RWPE2 (cell line): ENCODE results near the gene LDB2.

ENCODE experiments used
- ATAC-seq: fragments of 200-7000 bp; cut with Tn5 transposase; 3 replicates; pipeline ENCODE4 v1.9.1; 2021; ENCODE audit warnings: low read depth
- DNase-seq: peaks from one replicate; pipeline ENCODE4 v3.0.0-alpha.2; 2020; ENCODE audit warnings: low spot score
- H3K27ac ChIP-seq: fragments of 450-650 bp; 2 replicates; pipeline ENCODE4 v1.5.1; 2017; ENCODE audit warnings: mild to moderate bottlenecking; ENCODE audit not compliant: poor library complexity, severe bottlenecking
- H3K27me3 ChIP-seq: fragments of 250-450 bp; sonication (Bioruptor Pico); 2 replicates; pipeline ENCODE4 v1.5.1; 2021; ENCODE audit warnings: mild to moderate bottlenecking, moderate library complexity; ENCODE audit not compliant: insufficient read depth, poor library complexity, severe bottlenecking
- H3K36me3 ChIP-seq: fragments of 250-450 bp; sonication (Bioruptor Pico); 2 replicates; pipeline ENCODE4 v1.5.1; 2020; ENCODE audit warnings: low read depth, mild to moderate bottlenecking, moderate library complexity
- H3K4me1 ChIP-seq: fragments of 250-450 bp; sonication (Bioruptor Pico); 2 replicates; pipeline ENCODE4 v1.5.1; 2021; ENCODE audit warnings: mild to moderate bottlenecking, moderate library complexity; ENCODE audit not compliant: insufficient read depth, poor library complexity, severe bottlenecking
- H3K4me3 ChIP-seq: fragments of 250-450 bp; sonication (Bioruptor Pico); 2 replicates; pipeline ENCODE4 v1.5.1; 2021; ENCODE audit warnings: mild to moderate bottlenecking, moderate library complexity; ENCODE audit not compliant: severe bottlenecking
- H3K9me3 ChIP-seq: fragments of 250-450 bp; sonication (Bioruptor Pico); 2 replicates; pipeline ENCODE4 v1.5.1; 2021; ENCODE audit warnings: mild to moderate bottlenecking, moderate library complexity; ENCODE audit not compliant: severe bottlenecking
- TF ChIP-seq, protein P1 (sequence below): fragments of 450-650 bp; IDR thresholded peaks from one replicate; pipeline ENCODE4 v1.5.1; 2017; ENCODE audit warnings: mild to moderate bottlenecking, moderate library complexity; ENCODE audit not compliant: poor library complexity, severe bottlenecking

Gene LDB2

DNA sequence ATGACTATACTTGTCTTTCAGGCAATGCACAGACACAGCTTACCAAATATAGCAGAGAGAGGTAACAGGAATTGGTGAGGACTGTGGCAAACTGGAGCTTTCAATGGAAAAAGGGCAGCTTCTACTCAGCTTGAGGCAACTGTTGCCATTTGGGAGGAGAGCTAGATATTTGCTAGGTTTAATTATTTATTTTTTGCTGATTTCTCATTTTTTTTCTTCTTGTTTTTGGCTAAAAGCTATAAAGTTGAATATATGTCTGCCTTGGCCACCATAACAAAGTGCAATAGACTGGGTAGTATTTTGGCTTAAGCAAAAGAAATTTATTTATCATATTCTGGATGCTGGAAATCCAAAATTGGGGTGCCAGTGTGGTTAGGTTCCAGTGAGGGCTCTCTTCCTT is 93.9 kb downstream of the LDB2 start:
- ATAC-seq (no peak), DNase-seq (no peak)
- TF ChIP-seq, protein P1, sequence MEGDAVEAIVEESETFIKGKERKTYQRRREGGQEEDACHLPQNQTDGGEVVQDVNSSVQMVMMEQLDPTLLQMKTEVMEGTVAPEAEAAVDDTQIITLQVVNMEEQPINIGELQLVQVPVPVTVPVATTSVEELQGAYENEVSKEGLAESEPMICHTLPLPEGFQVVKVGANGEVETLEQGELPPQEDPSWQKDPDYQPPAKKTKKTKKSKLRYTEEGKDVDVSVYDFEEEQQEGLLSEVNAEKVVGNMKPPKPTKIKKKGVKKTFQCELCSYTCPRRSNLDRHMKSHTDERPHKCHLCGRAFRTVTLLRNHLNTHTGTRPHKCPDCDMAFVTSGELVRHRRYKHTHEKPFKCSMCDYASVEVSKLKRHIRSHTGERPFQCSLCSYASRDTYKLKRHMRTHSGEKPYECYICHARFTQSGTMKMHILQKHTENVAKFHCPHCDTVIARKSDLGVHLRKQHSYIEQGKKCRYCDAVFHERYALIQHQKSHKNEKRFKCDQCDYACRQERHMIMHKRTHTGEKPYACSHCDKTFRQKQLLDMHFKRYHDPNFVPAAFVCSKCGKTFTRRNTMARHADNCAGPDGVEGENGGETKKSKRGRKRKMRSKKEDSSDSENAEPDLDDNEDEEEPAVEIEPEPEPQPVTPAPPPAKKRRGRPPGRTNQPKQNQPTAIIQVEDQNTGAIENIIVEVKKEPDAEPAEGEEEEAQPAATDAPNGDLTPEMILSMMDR = no peak
- H3K27me3 ChIP-seq = no peaks in the 10 kb centered on the region
- no peak overlapping the region for H3K4me3 ChIP-seq
- no peaks in the 10 kb centered on the region for H3K4me1 ChIP-seq
- H3K9me3 ChIP-seq = no peaks in the 10 kb centered on the region
- H3K27ac ChIP-seq = no peak overlapping the region
- H3K36me3 ChIP-seq = no peaks in the 10 kb centered on the region

DNA sequence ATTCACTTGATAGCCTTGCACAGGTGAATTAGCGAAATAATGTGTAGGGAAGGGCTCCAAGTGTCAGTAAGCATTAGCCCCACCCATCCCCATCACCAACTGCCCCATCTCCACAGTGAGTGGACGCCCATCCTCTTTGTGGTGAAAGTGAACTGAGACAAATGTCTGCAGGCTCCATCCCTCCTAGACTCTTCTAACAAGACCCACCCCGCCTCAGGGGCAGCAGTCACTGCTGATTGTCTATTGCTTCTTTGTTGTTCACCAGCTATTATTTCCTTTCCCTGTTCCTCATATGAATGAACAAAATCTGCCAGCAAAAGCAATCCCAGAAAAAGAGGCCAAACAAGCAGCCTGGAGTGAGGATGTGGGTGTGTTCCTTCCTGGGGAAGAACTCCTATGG is 96.4 kb downstream of the LDB2 start:
- H3K4me3 ChIP-seq = no peak overlapping the region

DNA sequence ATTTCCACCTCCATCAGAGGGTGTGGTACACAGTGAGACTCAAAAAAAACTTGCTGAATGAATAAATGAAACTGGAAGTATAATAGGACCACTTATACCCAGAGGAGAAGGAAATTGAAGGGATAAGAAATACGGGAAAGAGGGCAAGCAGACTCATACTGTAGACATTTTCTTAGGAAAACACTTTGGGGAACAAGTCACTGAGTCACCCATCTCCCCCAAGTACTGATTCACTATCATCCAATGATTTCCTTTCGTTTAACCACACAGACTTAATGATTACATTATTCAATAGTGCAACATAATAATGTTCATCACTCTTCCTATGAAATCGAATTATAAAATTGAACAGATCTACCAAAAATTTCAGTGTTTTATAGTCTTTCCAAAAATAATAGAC is 97.1 kb downstream of the LDB2 start:
- H3K27ac ChIP-seq = no peak overlapping the region
- no peaks in the 10 kb centered on the region for H3K36me3 ChIP-seq
- DNase-seq (no peak), ATAC-seq (no peak)
- H3K4me3 ChIP-seq = no peak overlapping the region
- H3K9me3 ChIP-seq = no peaks in the 10 kb centered on the region
- H3K27me3 ChIP-seq = no peaks in the 10 kb centered on the region
- no peaks in the 10 kb centered on the region for H3K4me1 ChIP-seq
- TF ChIP-seq, protein P1 = no peak

More for the DNA sequence above, 96.4 kb downstream of the LDB2 start:
- no peaks in the 10 kb centered on the region for H3K9me3 ChIP-seq
- no peaks in the 10 kb centered on the region for H3K27me3 ChIP-seq
- H3K4me1 ChIP-seq = no peaks in the 10 kb centered on the region
- no peak overlapping the region for H3K27ac ChIP-seq
- no peak for ATAC-seq
- DNase-seq = no peak
- TF ChIP-seq, protein P1 = no peak
- no peaks in the 10 kb centered on the region for H3K36me3 ChIP-seq

DNA sequence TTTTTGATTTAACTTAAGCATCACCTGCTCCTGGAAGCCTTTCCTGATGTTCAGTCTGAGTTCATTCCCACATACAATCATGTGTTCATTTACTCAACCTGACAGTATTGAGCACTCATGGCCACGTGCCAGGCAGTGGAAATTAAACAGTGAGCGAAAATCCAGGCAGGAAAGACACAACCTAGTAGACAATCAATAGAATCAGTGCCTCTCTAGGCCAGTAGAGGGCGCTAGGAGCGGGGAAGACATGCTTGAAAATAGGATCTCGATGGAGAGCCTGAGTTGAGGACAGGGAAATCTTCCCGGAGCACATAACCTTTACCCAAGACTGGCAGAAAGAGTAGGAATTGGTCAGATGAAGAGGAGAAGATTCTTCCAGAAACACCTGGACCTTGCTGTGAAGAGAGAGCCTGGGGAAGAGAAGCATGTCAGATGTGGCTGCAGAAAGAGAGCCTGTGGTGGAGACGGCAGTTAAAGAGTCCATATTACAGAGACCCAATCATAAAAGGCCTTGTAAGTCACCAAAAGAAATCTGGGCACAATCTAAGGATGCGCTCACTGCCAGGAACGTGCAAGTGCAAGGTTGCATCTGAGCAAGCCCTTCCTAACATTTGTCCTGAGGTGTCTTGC is 103.5 kb downstream of the LDB2 start:
- ATAC-seq = no peak
- Histone ChIP-seq H3K4me3 (no peak overlapping the region), H3K27ac (no peak overlapping the region), H3K9me3 (no peaks in the 10 kb centered on the region), H3K27me3 (no peaks in the 10 kb centered on the region), H3K4me1 (peaks cover 3% of the 10 kb centered on the region), H3K36me3 (no peaks in the 10 kb centered on the region)
- DNase-seq = no peak
- TF ChIP-seq, protein P1 = peak; percentile 50

DNA sequence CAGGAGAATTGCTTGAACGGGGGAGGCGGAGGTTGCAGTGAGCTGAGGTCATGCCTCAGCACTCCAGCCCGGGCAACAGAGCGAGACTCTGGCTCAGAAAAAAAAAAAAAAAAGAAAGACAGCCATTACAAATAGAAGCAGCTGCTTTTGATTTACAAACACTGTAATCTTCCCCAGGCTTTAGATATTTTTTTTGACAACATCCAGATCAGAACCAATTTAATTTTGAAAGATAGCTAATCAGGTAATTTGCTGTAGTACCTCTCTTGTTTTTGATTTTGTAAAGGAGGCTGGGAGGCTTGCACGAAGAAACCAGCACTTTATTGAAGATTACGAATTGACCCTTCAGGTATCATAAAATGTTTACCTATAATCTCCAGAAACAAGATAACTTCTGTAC is 107.0 kb downstream of the LDB2 start:
- no peaks in the 10 kb centered on the region for H3K9me3 ChIP-seq
- H3K27me3 ChIP-seq = no peaks in the 10 kb centered on the region
- no peak overlapping the region for H3K27ac ChIP-seq
- no peak overlapping the region for H3K4me3 ChIP-seq
- H3K36me3 ChIP-seq = no peaks in the 10 kb centered on the region
- TF ChIP-seq, protein P1 = no peak
- peaks cover 3% of the 10 kb centered on the region for H3K4me1 ChIP-seq
- DNase-seq (no peak), ATAC-seq (no peak)
